H9 (cell line): Measurements from ENCODE around the gene PATL1. TPM values are rescaled to one million over a fixed set of nuclear protein-coding genes. Genes with fewer than 3 reads are reported as not detected.

ENCODE experiments used
- DNase-seq: peaks from one replicate; pipeline ENCODE4 v3.0.0-alpha.2; 2017
- H2AFZ ChIP-seq: one replicate; pipeline ENCODE4 v1.6.1; 2013; ENCODE audit warnings: mild to moderate bottlenecking, low read length, control low read depth, moderate library complexity
- H2AK5ac ChIP-seq: 2 replicates; pipeline ENCODE4 v1.6.1; 2013; ENCODE audit warnings: low read length, control low read depth, mixed read lengths; ENCODE audit not compliant: insufficient read length
- H2BK120ac ChIP-seq: one replicate; pipeline ENCODE4 v1.6.1; 2013; ENCODE audit warnings: low read depth, mild to moderate bottlenecking, low read length, control low read depth, inconsistent platforms; ENCODE audit not compliant: poor library complexity, severe bottlenecking
- H2BK12ac ChIP-seq: 2 replicates; pipeline ENCODE4 v1.6.1; 2013; ENCODE audit warnings: low read length, control low read depth, mixed read lengths, low read depth; ENCODE audit not compliant: insufficient read length
- H2BK15ac ChIP-seq: 2 replicates; pipeline ENCODE4 v1.6.1; 2013; ENCODE audit warnings: low read depth, low read length, control low read depth
- H2BK20ac ChIP-seq: one replicate; pipeline ENCODE4 v1.6.1; 2013; ENCODE audit warnings: low read depth, mild to moderate bottlenecking, low read length, control low read depth, inconsistent platforms; ENCODE audit not compliant: poor library complexity, severe bottlenecking
- H2BK5ac ChIP-seq: 2 replicates; pipeline ENCODE4 v1.6.1; 2013; ENCODE audit warnings: low read length, control low read depth, mixed read lengths; ENCODE audit not compliant: insufficient read length
- H3K14ac ChIP-seq: 2 replicates; pipeline ENCODE4 v1.6.1; 2013; ENCODE audit warnings: low read length, control low read depth; ENCODE audit not compliant: insufficient read depth
- H3K18ac ChIP-seq: 2 replicates; pipeline ENCODE4 v1.6.1; 2013; ENCODE audit warnings: low read depth, mild to moderate bottlenecking, mixed read lengths, low read length, control low read depth; ENCODE audit not compliant: insufficient read length
- H3K23ac ChIP-seq: 2 replicates; pipeline ENCODE4 v1.6.1; 2013; ENCODE audit warnings: low read length, control low read depth, mixed read lengths, low read depth; ENCODE audit not compliant: insufficient read length
- H3K23me2 ChIP-seq: 2 replicates; pipeline ENCODE4 v1.6.1; 2013; ENCODE audit warnings: low read depth, mild to moderate bottlenecking, mixed read lengths, low read length, control low read depth; ENCODE audit not compliant: insufficient read length, poor library complexity, severe bottlenecking
- H3K27ac ChIP-seq: 2 replicates; pipeline ENCODE4 v1.5.1; 2013; ENCODE audit warnings: low read length, control low read depth, mixed read lengths, low read depth; ENCODE audit not compliant: insufficient read length
- H3K27me3 ChIP-seq: 2 replicates; pipeline ENCODE4 v1.6.1; 2013; ENCODE audit warnings: low read length, control low read depth, inconsistent platforms; ENCODE audit not compliant: insufficient read depth
- H3K4ac ChIP-seq: 2 replicates; pipeline ENCODE4 v1.6.1; 2013; ENCODE audit warnings: low read depth, mild to moderate bottlenecking, control low read depth, inconsistent platforms, low read length, moderate library complexity
- H3K4me1 ChIP-seq: 2 replicates; pipeline ENCODE4 v1.6.1; 2013; ENCODE audit warnings: low read length, control low read depth, inconsistent platforms; ENCODE audit not compliant: insufficient read depth
- H3K4me2 ChIP-seq: 2 replicates; pipeline ENCODE4 v1.6.1; 2013; ENCODE audit warnings: low read length, control low read depth, mixed read lengths; ENCODE audit not compliant: insufficient read length, insufficient read depth
- H3K56ac ChIP-seq: 2 replicates; pipeline ENCODE4 v1.6.1; 2013; ENCODE audit warnings: low read depth, mild to moderate bottlenecking, mixed read lengths, low read length, control low read depth; ENCODE audit not compliant: insufficient read length
- H3K79me1 ChIP-seq: 2 replicates; pipeline ENCODE4 v1.6.1; 2013; ENCODE audit warnings: low read depth, mild to moderate bottlenecking, moderate library complexity, low read length, control low read depth, inconsistent platforms; ENCODE audit not compliant: insufficient read depth, poor library complexity, severe bottlenecking
- H3K79me2 ChIP-seq: 2 replicates; pipeline ENCODE4 v1.6.1; 2013; ENCODE audit warnings: low read length, control low read depth, inconsistent platforms; ENCODE audit not compliant: insufficient read depth
- H3K9ac ChIP-seq: 2 replicates; pipeline ENCODE4 v1.6.1; 2013; ENCODE audit warnings: low read length, control low read depth, mixed read lengths; ENCODE audit not compliant: insufficient read length; ENCODE audit errors: extremely low read depth
- H3K9me3 ChIP-seq: one replicate; pipeline ENCODE4 v1.6.1; 2013; ENCODE audit warnings: low read depth, low read length, inconsistent platforms; ENCODE audit not compliant: control insufficient read depth
- H3T11ph ChIP-seq: one replicate; pipeline ENCODE4 v1.6.1; 2013; ENCODE audit warnings: mild to moderate bottlenecking, low read length, control low read depth, inconsistent platforms
- H4K20me1 ChIP-seq: one replicate; pipeline ENCODE4 v1.6.1; 2013; ENCODE audit not compliant: control insufficient read depth, insufficient read length, insufficient read depth
- H4K5ac ChIP-seq: 2 replicates; pipeline ENCODE4 v1.6.1; 2013; ENCODE audit warnings: low read depth, mild to moderate bottlenecking, mixed read lengths, low read length, control low read depth; ENCODE audit not compliant: insufficient read length
- H4K8ac ChIP-seq: replicated peaks from 2 replicates; pipeline ENCODE4 v1.6.1; 2013; ENCODE audit warnings: low read length, control low read depth, mixed read lengths, low read depth; ENCODE audit not compliant: insufficient read length
- H4K91ac ChIP-seq: 2 replicates; pipeline ENCODE4 v1.6.1; 2013; ENCODE audit warnings: low read depth, mild to moderate bottlenecking, moderate library complexity, mixed read lengths, low read length, control low read depth; ENCODE audit not compliant: insufficient read length
- H3K27ac Mint-ChIP-seq, 3 experiments: 2 replicates in 2 of 3; 3 replicates in 1 of 3; pipeline ENCODE4 v1.8.0; 2020 to 2021; ENCODE audit warnings: mixed read lengths in 3 of 3, mild to moderate bottlenecking in 1 of 3, moderate library complexity in 1 of 3
- H3K27me3 Mint-ChIP-seq: 2 replicates; pipeline ENCODE4 v1.8.0; 2021; ENCODE audit warnings: low read depth, mild to moderate bottlenecking, moderate library complexity, mixed read lengths
- H3K36me3 Mint-ChIP-seq, 3 experiments: 2 replicates in 2 of 3; 3 replicates in 1 of 3; pipeline ENCODE4 v1.8.0; 2020 to 2021; ENCODE audit warnings: low read depth in 3 of 3, mixed read lengths in 3 of 3; ENCODE audit not compliant: insufficient read depth in 1 of 3
- H3K4me1 Mint-ChIP-seq, 2 experiments: 2 replicates each; pipeline ENCODE4 v1.8.0; 2020; ENCODE audit warnings: mixed read lengths in 2 of 2
- H3K4me3 Mint-ChIP-seq, 2 experiments: 2 replicates in 1 of 2; 3 replicates in 1 of 2; pipeline ENCODE4 v1.8.0; 2020 to 2021; ENCODE audit warnings: mild to moderate bottlenecking in 2 of 2, mixed read lengths in 2 of 2, moderate library complexity in 1 of 2
- H3K9me3 Mint-ChIP-seq, 2 experiments: 2 replicates in 1 of 2; 3 replicates in 1 of 2; pipeline ENCODE4 v1.8.0; 2020; ENCODE audit warnings: mild to moderate bottlenecking in 2 of 2, mixed read lengths in 2 of 2, moderate library complexity in 1 of 2
- CTCF ChIP-seq: fragments of 200-600 bp; sonication (generic); conservative IDR thresholded peaks from 3 replicates; pipeline ENCODE4 v1.8.0; 2021; ENCODE audit warnings: antibody characterized with exemption, mild to moderate bottlenecking
- WGBS: extraction: QIAGEN DNeasy Blood & Tissue Kit; methylation state at CpG from one replicate; pipeline ENCODE4 v1.1.7; 2013; ENCODE audit warnings: missing lambda C conversion rate, low lambda C conversion rate, mixed read lengths; ENCODE audit not compliant: insufficient read length; ENCODE audit errors: extremely low coverage; 5-methylcytosine and 5-hydroxymethylcytosine counted together
- total RNA-seq: library from RNA; stranded (reverse); gene quantifications from 2 replicates; pipeline ENCODE4 v1.2.1, GENCODE V29; 2021

The PATL1 gene
- total RNA-seq, 1 experiment from 2014 or later: 31.4 TPM

DNA sequence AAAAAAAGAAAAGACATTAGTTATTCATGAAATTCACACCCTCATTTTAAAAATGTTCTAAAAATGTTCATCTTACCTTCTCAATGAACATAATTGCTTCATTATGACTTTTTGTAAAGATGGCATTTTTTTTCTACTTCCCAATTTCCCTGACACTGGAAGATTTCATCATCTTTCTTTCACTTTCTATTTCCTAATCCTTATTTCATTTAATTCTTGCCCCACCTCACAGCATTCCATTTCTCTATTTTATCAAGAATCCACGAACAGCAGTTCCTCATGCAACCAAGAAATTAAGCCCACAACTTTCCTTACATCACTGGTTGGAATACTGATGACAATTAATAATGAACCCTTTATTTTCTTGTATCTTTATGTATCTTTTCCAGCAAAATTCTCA, 1.9 kb downstream of the PATL1 start:
- no CpG with 5 or more reads among the region's 1 CpG for WGBS
- Mint-ChIP-seq H3K4me1 (peaks cover 16 to 18% of the 10 kb centered on the region in 2 experiments), H3K9me3 (no peaks in the 10 kb centered on the region; a peak in 2 of 5 replicates), H3K36me3 (peaks cover 9 to 41% (median 33%) of the 10 kb centered on the region in 3 experiments; a peak in 5 of 7 replicates), H3K27ac (no peak overlapping the region), H3K4me3 (peak overlapping the region; percentile 4 to 88; a peak in 2 of 5 replicates), H3K27me3 (no peaks in the 10 kb centered on the region; the same call in 1 of the 2 replicates)
- H3K23me2 ChIP-seq: peaks cover 10% of the 10 kb centered on the region
- H3K27me3 ChIP-seq: no peaks in the 10 kb centered on the region
- H3K56ac ChIP-seq: no peak overlapping the region
- H3K4me2 ChIP-seq: no peak overlapping the region
- no peaks in the 10 kb centered on the region for H4K20me1 ChIP-seq
- no peak for DNase-seq
- no peak overlapping the region for H3K27ac ChIP-seq
- H4K91ac ChIP-seq: no peak overlapping the region
- H3K79me2 ChIP-seq: peaks cover 2% of the 10 kb centered on the region; the same call in 1 of the 2 replicates
- H3K4me1 ChIP-seq: peaks cover 3% of the 10 kb centered on the region; the same call in 1 of the 2 replicates
- H2BK12ac ChIP-seq: no peak overlapping the region
- no peaks in the 10 kb centered on the region for H3K79me1 ChIP-seq
- H3K23ac ChIP-seq: no peak overlapping the region
- no peak overlapping the region for H2BK120ac ChIP-seq
- no peak overlapping the region for H3K4ac ChIP-seq
- no peak overlapping the region for H3K9ac ChIP-seq
- no peak for TF ChIP-seq CTCF
- H3K14ac ChIP-seq: no peak overlapping the region
- no peak overlapping the region for H2AK5ac ChIP-seq
- no peak overlapping the region for H3T11ph ChIP-seq
- no peak overlapping the region for H2AFZ ChIP-seq
- no peak overlapping the region for H2BK5ac ChIP-seq
- H4K5ac ChIP-seq: no peak overlapping the region
- no peak overlapping the region for H3K18ac ChIP-seq
- no peak overlapping the region for H4K8ac ChIP-seq
- no peak overlapping the region for H2BK20ac ChIP-seq
- H2BK15ac ChIP-seq: no peak overlapping the region
- no peaks in the 10 kb centered on the region for H3K9me3 ChIP-seq
